Stomach (tissue), 9 donors: ENCODE data around the gene NXPE4. TPM values are rescaled to one million over a fixed set of nuclear protein-coding genes. Genes with fewer than 3 reads are reported as not detected.

Experiments used
- DNase-seq, 2 donors: peaks; one replicate each; pipeline versions ENCODE4 v3.0.0 to v3.0.0-alpha.2; 2013 to 2019
- H3K27ac ChIP-seq, 5 donors: fragments of 200-600 bp in 4 of 5; sonication (generic) in 4 of 5; one replicate each; pipeline ENCODE4 v1.5.1; 2013 to 2019; ENCODE audit warnings: mild to moderate bottlenecking in 1 of 5, moderate library complexity in 1 of 5
- H3K27me3 ChIP-seq, 3 donors: fragments of 200-600 bp; sonication (generic); one replicate each; pipeline ENCODE4 v1.5.1; 2017 to 2019; ENCODE audit warnings: mixed run types in 1 of 3
- H3K36me3 ChIP-seq, 4 donors: fragments of 200-600 bp; sonication (generic); 1 replicate in 3 of 4; 2 replicates in 1 of 4; pipeline ENCODE4 v1.5.1; 2016 to 2019
- H3K4me1 ChIP-seq, 4 donors: fragments of 200-600 bp; sonication (generic); one replicate each; pipeline ENCODE4 v1.5.1; 2016 to 2019
- H3K4me3 ChIP-seq, 4 donors: fragments of 200-600 bp; sonication (generic) in 3 of 4; one replicate each; pipeline ENCODE4 v1.5.1; 2016 to 2019; ENCODE audit warnings: mild to moderate bottlenecking in 1 of 4
- H3K9me3 ChIP-seq, 4 donors: fragments of 200-600 bp; sonication (generic); one replicate each; pipeline ENCODE4 v1.5.1; 2016 to 2019
- EP300 ChIP-seq: sonication (generic); formaldehyde crosslinking; IDR thresholded peaks from one replicate; pipeline ENCODE4 v1.6.1; 2017; ENCODE audit warnings: antibody characterized with exemption
- POLR2A ChIP-seq, 4 donors: fragments of 450-650 bp; IDR thresholded peaks; one replicate each; pipeline ENCODE4 v1.6.1; 2016; ENCODE audit warnings: antibody characterized with exemption in 4 of 4, control low read depth in 2 of 4, mild to moderate bottlenecking in 1 of 4, moderate library complexity in 1 of 4
- POLR2AphosphoS5 ChIP-seq, 3 donors: sonication (generic); formaldehyde crosslinking; IDR thresholded peaks; one replicate each; pipeline ENCODE4 v1.6.1; 2016; ENCODE audit warnings: antibody characterized with exemption in 3 of 3
- WGBS, 5 donors: extraction: QIAGEN DNeasy Blood & Tissue Kit in 3 of 5; methylation state at CpG; one replicate each; pipeline versions ENCODE4 v1.1.5 to v1.1.7; 2013 to 2018; 5-methylcytosine and 5-hydroxymethylcytosine counted together
- intact Hi-C: fragments of 100-400 bp; cut with DNase I; formaldehyde crosslinking; loops from one replicate; pipeline ENCODE4 v1.15.1; 2023; ENCODE audit warnings: low total_unique reads
- polyA plus RNA-seq, 3 donors: library from polyadenylated mRNA; stranded (reverse); fragments of 200-250 nt; gene quantifications; one replicate each; pipeline ENCODE4 v1.2.3, GENCODE V29; 2013
- total RNA-seq, 5 donors: library from RNA; depleted of rRNA; stranded (reverse); fragments of >200 nt; gene quantifications; one replicate each; pipeline versions ENCODE4 v1.1.0 to v1.2.3, GENCODE V29; 2014 to 2016
- TF ChIP-seq, protein P1 (sequence below), 7 experiments: fragments of 450-650 bp in 4 of 7; fragments of 200-600 bp in 3 of 7; sonication (generic) in 3 of 7; IDR thresholded peaks; one replicate each; pipeline ENCODE4 v1.5.1; 2016 to 2019; ENCODE audit warnings: antibody characterized with exemption in 7 of 7, control low read depth in 2 of 7, mild to moderate bottlenecking in 1 of 7
- donor health status: healthy with polysubstance abuse.
- donor health status: Bipolar disorder and iron deficiency.
- donor health status: healthy.

The NXPE4 gene
- total and polyA plus RNA-seq, 8 donors, result 24.3 TPM; not detected in 7

DNA sequence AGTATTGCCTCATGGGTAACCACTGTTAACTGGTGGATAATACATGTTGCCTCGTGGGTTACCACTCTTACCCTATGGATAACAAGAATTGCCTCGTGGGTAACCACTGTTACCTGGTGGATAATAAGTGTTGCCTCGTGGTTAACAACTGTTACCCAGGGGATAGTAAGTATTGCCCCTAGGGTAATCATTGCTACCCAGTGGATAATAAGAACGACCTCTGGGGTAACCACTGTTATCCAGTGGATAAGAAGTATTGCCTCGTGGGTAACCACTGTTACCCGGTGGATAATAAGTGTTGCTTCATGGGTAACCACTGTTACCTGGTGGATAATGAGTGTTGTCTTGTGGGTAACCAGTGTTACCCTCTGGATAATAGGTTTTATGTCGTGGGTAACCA, 28.1 kb upstream of the NXPE4 start:
- TF ChIP-seq EP300 (no peak), POLR2A (IDR thresholded peaks at IDR 0.05) (no peak), POLR2AphosphoS5 (IDR thresholded peaks at IDR 0.05) (no peak)
- TF ChIP-seq, protein P1, sequence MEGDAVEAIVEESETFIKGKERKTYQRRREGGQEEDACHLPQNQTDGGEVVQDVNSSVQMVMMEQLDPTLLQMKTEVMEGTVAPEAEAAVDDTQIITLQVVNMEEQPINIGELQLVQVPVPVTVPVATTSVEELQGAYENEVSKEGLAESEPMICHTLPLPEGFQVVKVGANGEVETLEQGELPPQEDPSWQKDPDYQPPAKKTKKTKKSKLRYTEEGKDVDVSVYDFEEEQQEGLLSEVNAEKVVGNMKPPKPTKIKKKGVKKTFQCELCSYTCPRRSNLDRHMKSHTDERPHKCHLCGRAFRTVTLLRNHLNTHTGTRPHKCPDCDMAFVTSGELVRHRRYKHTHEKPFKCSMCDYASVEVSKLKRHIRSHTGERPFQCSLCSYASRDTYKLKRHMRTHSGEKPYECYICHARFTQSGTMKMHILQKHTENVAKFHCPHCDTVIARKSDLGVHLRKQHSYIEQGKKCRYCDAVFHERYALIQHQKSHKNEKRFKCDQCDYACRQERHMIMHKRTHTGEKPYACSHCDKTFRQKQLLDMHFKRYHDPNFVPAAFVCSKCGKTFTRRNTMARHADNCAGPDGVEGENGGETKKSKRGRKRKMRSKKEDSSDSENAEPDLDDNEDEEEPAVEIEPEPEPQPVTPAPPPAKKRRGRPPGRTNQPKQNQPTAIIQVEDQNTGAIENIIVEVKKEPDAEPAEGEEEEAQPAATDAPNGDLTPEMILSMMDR (IDR thresholded peaks at IDR 0.05), result no peak
- intact Hi-C loops, result no loop called here
- no peaks in the 10 kb centered on the region for H3K36me3 ChIP-seq
- no peaks in the 10 kb centered on the region for H3K4me1 ChIP-seq
- H3K9me3 ChIP-seq, result peaks cover 0 to 34% (median 10%) of the 10 kb centered on the region in 4 donors
- no peak overlapping the region for H3K4me3 ChIP-seq
- 66 to 76% (median 73%) methylated on average over 6 to 7 of the region's 7 CpGs for WGBS, 5 donors
- H3K27me3 ChIP-seq, result no peaks in the 10 kb centered on the region
- DNase-seq, result no peak
- no peak overlapping the region for H3K27ac ChIP-seq

DNA sequence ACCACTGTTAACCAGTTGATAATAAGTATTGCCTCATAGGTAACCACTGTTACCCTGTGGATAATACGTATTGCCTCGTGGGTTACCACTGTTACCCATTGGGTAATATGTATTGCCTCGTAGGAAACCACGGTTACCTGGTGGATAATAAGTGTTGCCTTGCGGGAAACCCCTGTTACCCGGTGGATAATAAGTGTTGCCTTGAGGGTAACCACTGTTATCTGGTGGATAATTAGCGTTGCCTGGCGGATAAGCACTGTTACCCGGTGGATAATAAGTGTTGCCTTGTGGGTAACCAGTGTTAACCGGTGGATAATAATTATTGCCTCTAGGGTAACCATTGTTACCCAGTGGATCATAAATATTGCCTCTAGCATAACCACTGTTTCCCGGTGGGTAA, 27.3 kb upstream of the NXPE4 start:
- WGBS, 5 donors, result 92 to 97% (median 95%) methylated on average over 11 of the region's 11 CpGs
- intact Hi-C loops, result no loop called here
- no peak overlapping the region for H3K27ac ChIP-seq

DNA sequence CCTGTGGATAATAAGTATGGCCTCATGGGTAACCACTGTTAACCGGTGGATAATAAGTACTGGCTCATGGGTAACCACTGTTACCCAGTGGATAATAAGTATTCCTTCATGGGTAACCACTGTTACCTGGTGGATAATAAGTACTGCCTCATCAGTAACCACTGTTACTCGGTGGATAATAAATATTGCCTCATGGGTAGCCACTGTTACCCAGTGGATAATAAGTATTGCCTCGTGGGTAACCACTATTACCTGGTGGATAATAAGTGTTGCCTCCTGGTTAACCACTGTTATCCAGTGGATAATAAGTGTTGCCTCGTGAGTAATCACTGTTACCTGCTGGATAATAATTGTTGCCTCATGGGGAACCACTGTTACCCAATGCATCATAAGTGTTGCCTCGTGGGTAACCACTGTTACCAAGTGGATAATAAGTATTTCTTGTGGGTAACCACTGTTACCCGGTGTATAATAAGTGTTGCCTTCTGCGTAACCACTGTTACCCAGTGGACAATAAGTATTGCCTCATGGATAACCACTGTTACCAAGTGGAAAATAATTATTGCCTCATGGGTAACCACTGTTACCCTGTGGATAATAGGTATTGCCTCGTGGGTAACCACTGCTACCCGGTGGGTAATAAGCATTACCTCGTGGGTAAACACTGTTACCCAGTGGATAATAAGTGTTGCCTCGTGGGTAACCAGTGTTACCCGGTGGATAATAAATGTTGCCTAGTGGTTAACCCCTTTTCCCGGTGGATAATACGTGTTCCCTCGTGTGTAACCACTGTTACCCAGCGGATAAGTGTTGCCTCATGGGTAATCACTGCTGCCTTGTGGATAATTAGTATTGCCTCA, 26.6 kb upstream of the NXPE4 start:
- Histone ChIP-seq H3K4me1 (no peaks in the 10 kb centered on the region), H3K4me3 (no peak overlapping the region), H3K27ac (no peak overlapping the region), H3K9me3 (peaks cover 0 to 34% (median 12%) of the 10 kb centered on the region in 4 donors), H3K36me3 (no peaks in the 10 kb centered on the region), H3K27me3 (no peaks in the 10 kb centered on the region)
- 78 to 87% (median 85%) methylated on average over 15 to 16 of the region's 16 CpGs for WGBS, 5 donors
- intact Hi-C loops, result no loop called here
- TF ChIP-seq, protein P1 (IDR thresholded peaks at IDR 0.05), result no peak
- TF ChIP-seq POLR2AphosphoS5 (IDR thresholded peaks at IDR 0.05) (no peak), POLR2A (IDR thresholded peaks at IDR 0.05) (no peak), EP300 (no peak)
- no peak for DNase-seq

More for the DNA sequence above, 27.3 kb upstream of the NXPE4 start:
- H3K9me3 ChIP-seq, result peaks cover 0 to 34% (median 10%) of the 10 kb centered on the region in 4 donors
- no peak overlapping the region for H3K4me3 ChIP-seq
- H3K36me3 ChIP-seq, result no peaks in the 10 kb centered on the region
- DNase-seq, result no peak
- no peaks in the 10 kb centered on the region for H3K27me3 ChIP-seq
- TF ChIP-seq POLR2A (IDR thresholded peaks at IDR 0.05) (no peak), POLR2AphosphoS5 (IDR thresholded peaks at IDR 0.05) (no peak), EP300 (no peak)
- TF ChIP-seq, protein P1 (IDR thresholded peaks at IDR 0.05), result no peak
- no peaks in the 10 kb centered on the region for H3K4me1 ChIP-seq

DNA sequence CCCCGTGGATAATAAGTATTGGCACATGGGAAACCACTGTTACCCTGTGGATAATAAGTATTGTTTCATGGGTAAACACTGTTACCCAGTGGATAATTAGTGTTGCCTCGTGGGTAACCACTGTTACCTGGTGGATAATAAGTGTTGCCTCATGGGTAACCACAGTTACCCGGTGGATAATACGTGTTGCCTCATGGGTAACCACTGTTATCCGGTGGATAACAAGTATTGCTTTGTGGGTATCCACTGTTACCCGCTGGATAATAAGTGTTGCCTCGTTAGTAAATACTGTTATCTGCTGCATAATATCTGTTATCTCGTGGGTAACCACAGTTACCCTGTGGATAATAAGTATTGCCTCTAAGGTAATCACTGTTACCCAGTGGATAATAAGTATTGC, 25.5 kb upstream of the NXPE4 start:
- intact Hi-C loops, result no loop called here
- TF ChIP-seq POLR2A (IDR thresholded peaks at IDR 0.05) (no peak), EP300 (no peak)
- Histone ChIP-seq H3K27me3 (no peaks in the 10 kb centered on the region), H3K9me3 (peaks cover 0 to 34% (median 14%) of the 10 kb centered on the region in 4 donors), H3K27ac (no peak overlapping the region), H3K4me3 (no peak overlapping the region), H3K4me1 (no peaks in the 10 kb centered on the region), H3K36me3 (no peaks in the 10 kb centered on the region)
- 75 to 83% (median 82%) methylated on average over 8 of the region's 8 CpGs for WGBS, 5 donors
- no peak for DNase-seq
